ENCODE data around the gene TRPC3. TPM values are rescaled to one million over a fixed set of nuclear protein-coding genes. Genes with fewer than 3 reads are reported as not detected.
A peak's percentile ranks its signal among the peaks of the same experiment; 100 is the strongest.
"Not testable (repeated sequence)": the region's sequence is repeated elsewhere in the genome, so short reads cannot be mapped to it uniquely, and the experiment has no call there.

Gene TRPC3
- total RNA-seq, 5 donors from 2014 or later (not counting 1 experiment from before 2014, with no cell fraction given): 0.18 to 0.59 (median 0.33) TPM; not detected in 1

DNA sequence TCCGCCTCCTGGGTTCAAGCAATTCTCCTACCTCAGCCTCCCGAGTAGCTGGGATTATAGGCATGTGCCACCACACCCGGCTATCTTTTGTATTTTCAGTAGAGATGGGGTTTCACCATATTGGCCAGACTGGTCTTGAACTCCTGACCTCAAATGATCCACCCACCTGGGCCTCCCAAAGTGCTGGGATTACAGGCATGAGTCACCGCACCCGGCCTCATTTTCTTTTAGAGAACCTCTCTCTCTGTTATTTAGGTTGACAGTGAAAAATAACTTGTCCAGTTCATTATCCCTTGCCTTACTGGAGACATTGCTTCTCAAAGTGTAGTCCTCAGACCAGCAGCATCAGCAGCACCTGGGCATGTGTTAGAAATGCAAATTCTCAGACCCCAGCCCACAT, 25.4 kb downstream of the TRPC3 start:
- H3K36me3 Mint-ChIP-seq, CTCF ChIA-PET: not testable (repeated sequence)
- WGBS (ENCODE audit: insufficient coverage): 93% methylated on average over 2 of the region's 5 CpGs

DNA sequence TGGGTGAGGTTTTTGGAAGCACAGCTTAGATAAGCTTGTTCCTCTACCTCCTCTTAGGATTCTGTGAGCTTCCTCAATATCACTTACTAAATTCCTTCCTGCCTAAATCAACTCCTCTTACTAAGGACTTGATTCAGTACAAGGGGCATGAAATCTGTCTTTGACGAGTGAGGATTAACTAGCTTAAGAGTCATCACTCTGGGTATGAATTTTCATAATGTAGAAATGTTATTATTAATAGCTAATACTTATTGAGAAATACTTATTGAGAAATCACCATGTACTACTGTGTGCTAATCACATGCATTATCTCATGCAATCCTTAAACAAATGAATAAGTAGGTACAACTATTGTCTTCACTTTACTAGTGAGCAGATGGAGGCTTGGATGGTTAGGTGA, 28.6 kb downstream of the TRPC3 start:
- H3K9me3 ChIP-seq: no peaks in the 10 kb centered on the region
- H3K4me3 ChIP-seq (ENCODE audit: control insufficient read depth in 1 of 2, extremely low read depth in 1 of 2, low read length in 1 of 2): no peak overlapping the region
- peaks cover 7 to 13% of the 10 kb centered on the region in 2 donors for H3K27me3 Mint-ChIP-seq
- POLR2A ChIA-PET: no interaction called here
- no peak overlapping the region for H3K4me3 Mint-ChIP-seq
- H3K36me3 ChIP-seq (ENCODE audit: control insufficient read depth in 2 of 2, extremely low read depth in 1 of 2, insufficient read depth in 1 of 2, low read length in 1 of 2): no peaks in the 10 kb centered on the region
- no peak for DNase-seq
- H3K9me3 Mint-ChIP-seq: no peaks in the 10 kb centered on the region
- H3K4me1 ChIP-seq (ENCODE audit: control insufficient read depth in 1 of 2, extremely low read depth in 1 of 2, insufficient read depth in 2 of 2, low read length in 2 of 2): no peaks in the 10 kb centered on the region
- H3K27ac Mint-ChIP-seq: no peak overlapping the region
- CTCF ChIA-PET: interaction anchor here in 1 of 2 donors (0.6 to 1.4 kb wide), 2 partner anchors 22 to 23 kb away, joined by 3 to 4 read pairs; no protein-coding TSS in a partner anchor
- WGBS (ENCODE audit: insufficient coverage): no CpG with 5 or more reads among the region's 1 CpG
- no peak for ATAC-seq (replicated peaks in 1 of 4)
- H3K27ac ChIP-seq (ENCODE audit: low read length): no peak overlapping the region
- no peaks in the 10 kb centered on the region for H3K36me3 Mint-ChIP-seq
- H3K4me1 Mint-ChIP-seq: no peaks in the 10 kb centered on the region
- H3K27me3 ChIP-seq (replicated peaks in 1 of 2; ENCODE audit: control insufficient read depth in 2 of 2, extremely low read depth in 1 of 2, insufficient read depth in 2 of 2, low read length in 1 of 2): peaks cover 2 to 3% of the 10 kb centered on the region in 2 experiments

More for the DNA sequence above, 25.4 kb downstream of the TRPC3 start:
- H3K27ac Mint-ChIP-seq; H3K4me3 ChIP-seq (ENCODE audit: control insufficient read depth in 1 of 2, extremely low read depth in 1 of 2, low read length in 1 of 2); H3K4me1 Mint-ChIP-seq; H3K27me3 ChIP-seq (replicated peaks in 1 of 2; ENCODE audit: control insufficient read depth in 2 of 2, extremely low read depth in 1 of 2, insufficient read depth in 2 of 2, low read length in 1 of 2); H3K9me3 Mint-ChIP-seq; H3K27ac ChIP-seq (ENCODE audit: low read length); H3K4me3 Mint-ChIP-seq; H3K9me3 ChIP-seq; ATAC-seq (replicated peaks in 1 of 4); H3K4me1 ChIP-seq (ENCODE audit: control insufficient read depth in 1 of 2, extremely low read depth in 1 of 2, insufficient read depth in 2 of 2, low read length in 2 of 2); DNase-seq; POLR2A ChIA-PET; H3K36me3 ChIP-seq (ENCODE audit: control insufficient read depth in 2 of 2, extremely low read depth in 1 of 2, insufficient read depth in 1 of 2, low read length in 1 of 2): not testable (repeated sequence)
- H3K27me3 Mint-ChIP-seq: peaks cover 8 to 24% of the 10 kb centered on the region in 2 donors

GRCh38 chr4:121913667-121914066, 38.2 kb downstream of the TRPC3 start:
- no peak overlapping the region for H3K27ac Mint-ChIP-seq
- H3K4me3 ChIP-seq (ENCODE audit: control insufficient read depth in 1 of 2, extremely low read depth in 1 of 2, low read length in 1 of 2): no peak overlapping the region
- no peaks in the 10 kb centered on the region for H3K27me3 Mint-ChIP-seq
- no peak for DNase-seq
- H3K27ac ChIP-seq (ENCODE audit: low read length): no peak overlapping the region
- H3K27me3 ChIP-seq (replicated peaks in 1 of 2; ENCODE audit: control insufficient read depth in 2 of 2, extremely low read depth in 1 of 2, insufficient read depth in 2 of 2, low read length in 1 of 2): no peaks in the 10 kb centered on the region
- H3K36me3 ChIP-seq (ENCODE audit: control insufficient read depth in 2 of 2, extremely low read depth in 1 of 2, insufficient read depth in 1 of 2, low read length in 1 of 2): no peaks in the 10 kb centered on the region
- H3K4me3 Mint-ChIP-seq: no peak overlapping the region
- peaks cover 6 to 10% (median 7%) of the 10 kb centered on the region in 3 donors for H3K4me1 Mint-ChIP-seq
- POLR2A ChIA-PET: interaction anchor here in 1 of 2 donors (0.6 kb wide), 1 partner anchor 33 kb away, joined by 4 read pairs; no protein-coding TSS in a partner anchor
- H3K4me1 ChIP-seq (ENCODE audit: control insufficient read depth in 1 of 2, extremely low read depth in 1 of 2, insufficient read depth in 2 of 2, low read length in 2 of 2): no peaks in the 10 kb centered on the region
- CTCF ChIA-PET: interaction anchor here in 1 of 2 donors (1.2 kb wide), 1 partner anchor 13 kb away, joined by 4 read pairs; no protein-coding TSS in a partner anchor
- no peak for ATAC-seq (replicated peaks in 1 of 4)
- H3K9me3 Mint-ChIP-seq: peaks cover 0 to 3% (median 0%) of the 10 kb centered on the region in 3 donors
- no peaks in the 10 kb centered on the region for H3K9me3 ChIP-seq
- WGBS (ENCODE audit: insufficient coverage): no CpG with 5 or more reads among the region's 2 CpGs
- no peaks in the 10 kb centered on the region for H3K36me3 Mint-ChIP-seq

DNA sequence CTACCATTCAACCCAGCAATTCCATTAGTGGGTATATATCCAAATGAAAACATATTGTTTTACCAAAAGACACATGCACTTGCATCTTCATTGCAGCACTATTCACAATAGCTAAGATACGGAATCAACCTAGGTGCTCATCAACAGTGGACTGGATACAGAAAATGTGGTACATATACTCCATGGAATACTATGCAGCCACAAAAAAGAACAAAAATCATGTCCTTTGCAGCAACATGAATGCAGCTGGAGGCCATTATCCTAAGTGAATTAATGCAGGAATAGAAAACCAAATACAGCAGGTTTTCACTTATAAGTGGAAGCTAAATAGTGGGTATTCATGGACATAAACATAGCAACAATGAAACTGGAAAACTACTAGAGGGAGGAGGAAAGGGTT, 43.5 kb downstream of the TRPC3 start:
- ChIA-PET POLR2A (no interaction called here), CTCF (no interaction called here)
- H3K27me3 Mint-ChIP-seq: peaks cover 0 to 10% of the 10 kb centered on the region in 2 donors
- ATAC-seq (replicated peaks in 1 of 4): no peak
- H3K9me3 Mint-ChIP-seq: no peaks in the 10 kb centered on the region
- H3K27ac Mint-ChIP-seq: no peak overlapping the region
- DNase-seq: no peak
- H3K27ac ChIP-seq (ENCODE audit: low read length): no peak overlapping the region
- no CpG with 5 or more reads among the region's 1 CpG for WGBS (ENCODE audit: insufficient coverage)
- H3K36me3 ChIP-seq (ENCODE audit: control insufficient read depth in 2 of 2, extremely low read depth in 1 of 2, insufficient read depth in 1 of 2, low read length in 1 of 2): no peaks in the 10 kb centered on the region
- H3K36me3 Mint-ChIP-seq: no peaks in the 10 kb centered on the region
- no peak overlapping the region for H3K4me3 Mint-ChIP-seq
- peaks cover 0 to 3% of the 10 kb centered on the region in 2 experiments for H3K27me3 ChIP-seq (replicated peaks in 1 of 2; ENCODE audit: control insufficient read depth in 2 of 2, extremely low read depth in 1 of 2, insufficient read depth in 2 of 2, low read length in 1 of 2)
- no peaks in the 10 kb centered on the region for H3K9me3 ChIP-seq
- H3K4me1 ChIP-seq (ENCODE audit: control insufficient read depth in 1 of 2, extremely low read depth in 1 of 2, insufficient read depth in 2 of 2, low read length in 2 of 2): no peaks in the 10 kb centered on the region
- no peaks in the 10 kb centered on the region for H3K4me1 Mint-ChIP-seq
- no peak overlapping the region for H3K4me3 ChIP-seq (ENCODE audit: control insufficient read depth in 1 of 2, extremely low read depth in 1 of 2, low read length in 1 of 2)

DNA sequence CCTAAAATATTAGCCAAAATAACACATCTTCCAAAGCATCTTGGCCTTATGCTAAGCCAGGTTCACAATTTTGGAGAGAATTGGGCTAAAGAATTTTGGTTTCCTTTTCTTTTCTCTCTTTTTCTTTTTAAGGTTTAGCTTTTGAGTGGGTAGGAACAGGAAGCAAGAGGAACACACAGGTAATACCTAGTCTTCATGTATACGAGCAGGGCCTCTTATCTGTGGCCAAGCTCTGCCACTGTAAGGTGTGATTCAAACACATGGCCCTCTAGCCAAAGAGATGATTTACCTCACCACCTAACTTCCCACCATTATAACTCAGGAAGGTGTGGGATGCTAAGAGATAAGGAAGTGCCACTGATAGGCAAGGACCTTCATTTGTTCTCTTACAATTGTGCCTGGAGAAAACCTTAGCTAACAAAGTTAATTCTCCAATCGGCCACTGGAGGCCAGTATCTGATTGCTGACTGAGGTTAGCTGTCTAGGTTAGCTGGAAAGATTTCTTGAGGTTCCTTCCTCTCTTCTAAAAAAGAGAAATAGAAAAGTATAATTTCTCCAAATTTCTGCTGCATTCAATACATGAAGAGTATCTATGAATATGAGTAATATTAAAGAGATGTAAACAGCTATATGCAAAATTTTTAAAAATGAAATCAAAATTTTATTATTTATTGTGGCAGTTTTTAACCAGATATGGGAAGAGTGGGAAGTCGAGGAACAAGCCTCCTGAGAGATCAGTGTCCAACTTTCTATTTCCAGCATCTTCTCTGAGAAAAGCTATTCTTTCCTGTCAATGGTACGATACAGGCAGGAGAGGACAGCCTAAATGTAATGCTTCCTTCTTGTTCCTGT, 51.5 kb downstream of the TRPC3 start:
- no peak overlapping the region for H3K4me3 Mint-ChIP-seq
- peaks cover 0 to 2% of the 10 kb centered on the region in 2 experiments for H3K4me1 ChIP-seq (ENCODE audit: control insufficient read depth in 1 of 2, extremely low read depth in 1 of 2, insufficient read depth in 2 of 2, low read length in 2 of 2)
- H3K4me1 Mint-ChIP-seq: peaks cover 6 to 13% (median 9%) of the 10 kb centered on the region in 3 donors
- ChIA-PET POLR2A (interaction anchor here in 1 of 2 donors (0.9 kb wide), 1 partner anchor 27 kb away, joined by 3 read pairs; no protein-coding TSS in a partner anchor), CTCF (interaction anchor here (0.5 to 2.7 kb wide), 34 partner anchors 9 to 1197 kb away, joined by 3 to 39 read pairs (median 4); partner anchors contain the start of genes BBS12 (in 1 of the 2) and EXOSC9 (in 1 of the 2))
- no peak overlapping the region for H3K27ac ChIP-seq (ENCODE audit: low read length)
- no peaks in the 10 kb centered on the region for H3K27me3 ChIP-seq (replicated peaks in 1 of 2; ENCODE audit: control insufficient read depth in 2 of 2, extremely low read depth in 1 of 2, insufficient read depth in 2 of 2, low read length in 1 of 2)
- H3K9me3 Mint-ChIP-seq: no peaks in the 10 kb centered on the region
- no CpG with 5 or more reads among the region's 4 CpGs for WGBS (ENCODE audit: insufficient coverage)
- no peaks in the 10 kb centered on the region for H3K36me3 ChIP-seq (ENCODE audit: control insufficient read depth in 2 of 2, extremely low read depth in 1 of 2, insufficient read depth in 1 of 2, low read length in 1 of 2)
- peaks cover 0 to 12% of the 10 kb centered on the region in 2 donors for H3K27me3 Mint-ChIP-seq
- H3K4me3 ChIP-seq (ENCODE audit: control insufficient read depth in 1 of 2, extremely low read depth in 1 of 2, low read length in 1 of 2): no peak overlapping the region
- DNase-seq (peak in 32 of 35 experiments; percentile 7 to 76 (median 34)), ATAC-seq (replicated peaks in 1 of 4) (peak; percentile 75 to 87 (median 79))
- no peaks in the 10 kb centered on the region for H3K36me3 Mint-ChIP-seq
- H3K9me3 ChIP-seq: no peaks in the 10 kb centered on the region
- peak overlapping the region in 1 of 2 donors; percentile 76 for H3K27ac Mint-ChIP-seq

DNA sequence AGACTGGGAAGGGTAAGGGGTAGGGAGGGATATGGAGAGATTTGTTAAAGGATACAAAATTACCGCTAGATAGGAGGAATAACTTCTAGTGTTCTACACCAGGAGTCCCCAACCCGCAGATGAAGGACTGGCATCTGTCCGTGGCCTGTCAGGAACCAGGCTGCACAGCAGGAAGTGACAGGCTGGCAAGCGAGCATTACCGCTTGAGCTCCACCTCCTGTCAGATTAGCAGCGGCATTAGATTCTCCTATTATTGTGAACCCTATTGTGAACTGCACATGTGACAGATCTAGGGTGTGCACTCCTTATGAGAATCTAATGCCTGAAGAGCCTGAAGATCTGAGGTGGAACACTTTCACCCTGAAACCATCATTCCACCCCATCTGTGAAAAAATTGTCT, 53.7 kb downstream of the TRPC3 start:
- 43% methylated on average over 4 of the region's 6 CpGs for WGBS (ENCODE audit: insufficient coverage)
- H3K9me3 ChIP-seq: no peaks in the 10 kb centered on the region
- ATAC-seq (replicated peaks in 1 of 4) (peak; percentile 45 to 69 (median 57)), DNase-seq (peak in 19 of 35 experiments; percentile 0 to 30 (median 7))
- H3K27ac ChIP-seq (ENCODE audit: low read length): no peak overlapping the region
- POLR2A ChIA-PET: no interaction called here
- H3K27me3 ChIP-seq (replicated peaks in 1 of 2; ENCODE audit: control insufficient read depth in 2 of 2, extremely low read depth in 1 of 2, insufficient read depth in 2 of 2, low read length in 1 of 2): no peaks in the 10 kb centered on the region
- no peaks in the 10 kb centered on the region for H3K9me3 Mint-ChIP-seq
- H3K4me3 Mint-ChIP-seq: no peak overlapping the region
- peaks cover 6 to 13% (median 9%) of the 10 kb centered on the region in 3 donors for H3K4me1 Mint-ChIP-seq
- peaks cover 0 to 2% of the 10 kb centered on the region in 2 experiments for H3K4me1 ChIP-seq (ENCODE audit: control insufficient read depth in 1 of 2, extremely low read depth in 1 of 2, insufficient read depth in 2 of 2, low read length in 2 of 2)
- no peaks in the 10 kb centered on the region for H3K36me3 Mint-ChIP-seq
- CTCF ChIA-PET: interaction anchor here in 1 of 2 donors (0.7 to 1.0 kb wide), 2 partner anchors 15 to 28 kb away, joined by 3 to 5 read pairs; partner anchors contain the start of gene BBS7
- no peak overlapping the region for H3K4me3 ChIP-seq (ENCODE audit: control insufficient read depth in 1 of 2, extremely low read depth in 1 of 2, low read length in 1 of 2)
- H3K27me3 Mint-ChIP-seq: peaks cover 0 to under 1% of the 10 kb centered on the region in 2 donors
- H3K27ac Mint-ChIP-seq: no peak overlapping the region
- no peaks in the 10 kb centered on the region for H3K36me3 ChIP-seq (ENCODE audit: control insufficient read depth in 2 of 2, extremely low read depth in 1 of 2, insufficient read depth in 1 of 2, low read length in 1 of 2)
